ENCODE measurements around the gene CALN1. TPM values are rescaled to one million over a fixed set of nuclear protein-coding genes. Genes with fewer than 3 reads are reported as not detected.
"Not testable (repeated sequence)": the region's sequence is repeated elsewhere in the genome, so short reads cannot be mapped to it uniquely, and the experiment has no call there.

The CALN1 gene
- total RNA-seq, 1 experiment from 2014 or later: not detected

- intact Hi-C loops (cut with micrococcal nuclease; ENCODE audit: unreplicated experiment): no loop called here
- Mint-ChIP-seq H3K4me3 (ENCODE audit: unreplicated experiment) (no peak overlapping the region), H3K27ac (ENCODE audit: unreplicated experiment) (no peak overlapping the region), H3K9me3 (ENCODE audit: unreplicated experiment) (peaks cover 9% of the 10 kb centered on the region), H3K36me3 (ENCODE audit: insufficient read depth, unreplicated experiment) (no peaks in the 10 kb centered on the region), H3K27me3 (ENCODE audit: insufficient read depth, unreplicated experiment) (no peaks in the 10 kb centered on the region), H3K4me1 (ENCODE audit: low read depth, unreplicated experiment) (no peaks in the 10 kb centered on the region)
- no TSS peak for BruUV-seq (replicated peaks)
- Histone ChIP-seq H3K27me3 (replicated peaks; ENCODE audit: control insufficient read depth, insufficient read depth, low read length) (no peaks in the 10 kb centered on the region), H3K36me3 (ENCODE audit: control insufficient read depth, insufficient read depth, low read length) (no peaks in the 10 kb centered on the region), H3K4me1 (no peaks in the 10 kb centered on the region), H3K4me3 (ENCODE audit: low read depth, low read length) (no peak overlapping the region), H3K9me3 (no peaks in the 10 kb centered on the region)
- no peak for TF ChIP-seq CTCF (IDR thresholded peaks at IDR 0.05; ENCODE audit: insufficient read depth in 1 of 2, low read depth in 1 of 2, low read length in 1 of 2, severe bottlenecking in 1 of 2, unreplicated experiment in 1 of 2)
- POLR2A ChIA-PET: no interaction called here
- no peak for DNase-seq
- CTCF ChIA-PET: no interaction called here
Measured at GRCh38 chr7:72077786-72078185, 334.4 kb downstream of the CALN1 start.

- Mint-ChIP-seq H3K9me3 (ENCODE audit: unreplicated experiment) (peaks cover 20% of the 10 kb centered on the region), H3K36me3 (ENCODE audit: insufficient read depth, unreplicated experiment) (no peaks in the 10 kb centered on the region), H3K4me1 (ENCODE audit: low read depth, unreplicated experiment) (no peaks in the 10 kb centered on the region), H3K27ac (ENCODE audit: unreplicated experiment) (no peak overlapping the region), H3K4me3 (ENCODE audit: unreplicated experiment) (no peak overlapping the region), H3K27me3 (ENCODE audit: insufficient read depth, unreplicated experiment) (no peaks in the 10 kb centered on the region)
- intact Hi-C loops (cut with micrococcal nuclease; ENCODE audit: unreplicated experiment): no loop called here
- Histone ChIP-seq H3K9me3 (no peaks in the 10 kb centered on the region), H3K27me3 (replicated peaks; ENCODE audit: control insufficient read depth, insufficient read depth, low read length) (no peaks in the 10 kb centered on the region), H3K36me3 (ENCODE audit: control insufficient read depth, insufficient read depth, low read length) (no peaks in the 10 kb centered on the region), H3K4me3 (ENCODE audit: low read depth, low read length) (no peak overlapping the region), H3K4me1 (no peaks in the 10 kb centered on the region)
- TF ChIP-seq CTCF (IDR thresholded peaks at IDR 0.05; ENCODE audit: insufficient read depth in 1 of 2, low read depth in 1 of 2, low read length in 1 of 2, severe bottlenecking in 1 of 2, unreplicated experiment in 1 of 2): no peak
- no peak for DNase-seq
- CTCF ChIA-PET: no interaction called here
- POLR2A ChIA-PET: no interaction called here
- no TSS peak for BruUV-seq (replicated peaks)
Measured at GRCh38 chr7:72072901-72073300, 339.2 kb downstream of the CALN1 start.

DNA sequence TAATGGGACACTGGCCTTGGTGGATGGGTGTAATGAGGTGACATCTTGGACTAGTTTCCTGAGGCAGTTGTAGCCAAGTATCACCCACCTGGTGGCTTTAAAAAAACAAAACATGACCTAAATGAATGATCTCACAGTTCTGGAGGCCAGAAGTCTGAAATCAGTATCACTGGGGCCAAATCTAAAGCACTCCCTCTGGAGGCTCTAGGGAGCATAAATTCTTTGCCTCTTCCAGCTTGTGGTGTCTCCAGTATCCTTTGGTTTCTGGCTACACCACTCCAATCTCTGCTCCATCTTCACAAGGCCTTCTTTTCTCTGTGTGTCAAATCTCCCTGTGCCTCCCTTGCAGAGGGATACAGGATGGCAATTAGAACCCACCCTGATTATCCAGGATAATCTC lies 342.9 kb downstream of the CALN1 start:
- Mint-ChIP-seq H3K27me3 (ENCODE audit: insufficient read depth, unreplicated experiment) (no peaks in the 10 kb centered on the region), H3K4me3 (ENCODE audit: unreplicated experiment) (no peak overlapping the region), H3K27ac (ENCODE audit: unreplicated experiment) (no peak overlapping the region), H3K9me3 (ENCODE audit: unreplicated experiment) (peaks cover 11% of the 10 kb centered on the region), H3K36me3 (ENCODE audit: insufficient read depth, unreplicated experiment) (no peaks in the 10 kb centered on the region), H3K4me1 (ENCODE audit: low read depth, unreplicated experiment) (no peaks in the 10 kb centered on the region)
- DNase-seq: no peak
- CTCF ChIA-PET: no interaction called here
- no peak for TF ChIP-seq CTCF (IDR thresholded peaks at IDR 0.05; ENCODE audit: insufficient read depth in 1 of 2, low read depth in 1 of 2, low read length in 1 of 2, severe bottlenecking in 1 of 2, unreplicated experiment in 1 of 2)
- Histone ChIP-seq H3K36me3 (ENCODE audit: control insufficient read depth, insufficient read depth, low read length) (no peaks in the 10 kb centered on the region), H3K9me3 (no peaks in the 10 kb centered on the region), H3K4me3 (ENCODE audit: low read depth, low read length) (no peak overlapping the region), H3K4me1 (no peaks in the 10 kb centered on the region), H3K27me3 (replicated peaks; ENCODE audit: control insufficient read depth, insufficient read depth, low read length) (no peaks in the 10 kb centered on the region)
- BruUV-seq (replicated peaks): no TSS peak
- POLR2A ChIA-PET: no interaction called here
- intact Hi-C loops (cut with micrococcal nuclease; ENCODE audit: unreplicated experiment): no loop called here

DNA sequence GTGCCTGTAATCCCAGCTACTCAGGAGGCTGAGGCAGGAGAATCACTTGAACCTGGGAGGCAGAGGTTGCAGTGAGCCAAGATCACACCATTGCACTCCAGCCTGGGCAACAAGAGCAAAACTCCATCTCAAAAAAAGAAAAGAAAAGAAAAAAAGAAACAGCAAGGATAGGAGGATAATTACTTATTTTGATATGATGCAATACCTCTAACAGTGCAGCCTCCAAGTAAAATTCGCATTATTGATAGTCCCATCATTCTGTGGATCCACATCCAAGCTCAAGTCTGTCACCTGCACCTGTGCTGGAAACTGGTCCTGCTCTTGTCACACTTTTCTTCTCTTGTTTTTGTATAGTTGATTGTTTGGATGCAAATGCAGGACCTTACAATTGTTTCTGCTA lies 346.4 kb downstream of the CALN1 start:
- H3K36me3 Mint-ChIP-seq (ENCODE audit: insufficient read depth, unreplicated experiment); H3K4me3 ChIP-seq (ENCODE audit: low read depth, low read length); H3K27me3 Mint-ChIP-seq (ENCODE audit: insufficient read depth, unreplicated experiment); H3K27me3 ChIP-seq (replicated peaks; ENCODE audit: control insufficient read depth, insufficient read depth, low read length); BruUV-seq (replicated peaks); H3K36me3 ChIP-seq (ENCODE audit: control insufficient read depth, insufficient read depth, low read length); H3K9me3 ChIP-seq; POLR2A ChIA-PET; H3K27ac Mint-ChIP-seq (ENCODE audit: unreplicated experiment); DNase-seq; H3K4me3 Mint-ChIP-seq (ENCODE audit: unreplicated experiment); H3K4me1 Mint-ChIP-seq (ENCODE audit: low read depth, unreplicated experiment); CTCF ChIA-PET; H3K9me3 Mint-ChIP-seq (ENCODE audit: unreplicated experiment); intact Hi-C loops (cut with micrococcal nuclease; ENCODE audit: unreplicated experiment); H3K4me1 ChIP-seq: not testable (repeated sequence)

Measured in Caco-2 (cell line).